IMR-90 (cell line): Measurements from ENCODE around the gene PLA2G2E. TPM values are rescaled to one million over a fixed set of nuclear protein-coding genes. Genes with fewer than 3 reads are reported as not detected.

ENCODE experiments used
- ATAC-seq: fragments of 200-7000 bp; cut with Tn5 transposase; 2 replicates; pipeline ENCODE4 v1.9.1; 2020; ENCODE audit warnings: low read depth, mild to moderate bottlenecking, moderate library complexity
- BruUV-seq: library from RNA; stranded (reverse); fragments of 400-500 nt; replicated peaks from 2 replicates; lab custom pipeline; 2021; lab: Mats Ljungman, UMichigan
- CTCF ChIA-PET: fragments of 300-600 bp; formaldehyde crosslinking; extraction: SDS; loops from one replicate; lab custom pipeline; 2021; ENCODE audit warnings: antibody characterized with exemption; lab: Yijun Ruan, JAX
- POLR2A ChIA-PET: fragments of 300-600 bp; sonication (Branson Sonifier 250); formaldehyde crosslinking; loops from one replicate; lab custom pipeline; 2022; ENCODE audit warnings: antibody characterized with exemption; ENCODE audit not compliant: unreplicated experiment; lab: Charles Lee
- DNase-seq: peaks from one replicate; pipeline ENCODE4 v3.0.0; 2013
- H2AFZ ChIP-seq: replicated peaks from 2 replicates; pipeline ENCODE3; 2013; ENCODE audit warnings: low read length, mild to moderate bottlenecking; ENCODE audit not compliant: poor library complexity
- H2AK5ac ChIP-seq: 2 replicates; pipeline ENCODE4 v1.6.1; 2013; ENCODE audit warnings: low read depth, low read length, inconsistent platforms
- H2AK9ac ChIP-seq: replicated peaks from 2 replicates; pipeline ENCODE3; 2013; ENCODE audit warnings: mild to moderate bottlenecking, low read depth, low read length, moderate library complexity; ENCODE audit not compliant: poor library complexity
- H2BK120ac ChIP-seq: 2 replicates; pipeline ENCODE4 v1.6.1; 2013; ENCODE audit warnings: low read depth, low read length, inconsistent platforms
- H2BK15ac ChIP-seq: 3 replicates; pipeline ENCODE4 v1.6.1; 2013; ENCODE audit warnings: low read depth, low read length, inconsistent platforms
- H2BK20ac ChIP-seq: 2 replicates; pipeline ENCODE4 v1.6.1; 2013; ENCODE audit warnings: low read depth, mild to moderate bottlenecking, inconsistent platforms, low read length, moderate library complexity
- H2BK5ac ChIP-seq: 2 replicates; pipeline ENCODE4 v1.6.1; 2013; ENCODE audit warnings: mild to moderate bottlenecking, low read depth, low read length, inconsistent platforms; ENCODE audit not compliant: poor library complexity, severe bottlenecking
- H3K14ac ChIP-seq: replicated peaks from 2 replicates; pipeline ENCODE4 v1.6.1; 2013; ENCODE audit warnings: low read depth, low read length, inconsistent platforms
- H3K18ac ChIP-seq: 2 replicates; pipeline ENCODE4 v1.6.1; 2013; ENCODE audit warnings: low read depth, low read length, control low read depth
- H3K23ac ChIP-seq: 2 replicates; pipeline ENCODE4 v1.6.1; 2013; ENCODE audit warnings: low read depth, low read length, inconsistent platforms
- H3K27ac ChIP-seq: 2 replicates; pipeline ENCODE4 v1.5.1; 2013; ENCODE audit warnings: mild to moderate bottlenecking, control low read depth, low read length; ENCODE audit not compliant: insufficient read depth
- H3K27me3 ChIP-seq: 2 replicates; pipeline ENCODE4 v1.6.1; 2013; ENCODE audit warnings: low read length; ENCODE audit not compliant: control insufficient read depth, insufficient read depth
- H3K36me3 ChIP-seq: 2 replicates; pipeline ENCODE4 v1.6.1; 2013; ENCODE audit warnings: low read length, mixed read lengths; ENCODE audit not compliant: control insufficient read depth, insufficient read depth
- H3K4ac ChIP-seq: 2 replicates; pipeline ENCODE4 v1.6.1; 2013; ENCODE audit warnings: low read depth, low read length, inconsistent platforms
- H3K4me1 ChIP-seq: 2 replicates; pipeline ENCODE4 v1.6.1; 2013; ENCODE audit warnings: low read length, mixed read lengths; ENCODE audit not compliant: control insufficient read depth, insufficient read depth
- H3K4me2 ChIP-seq: 2 replicates; pipeline ENCODE4 v1.6.1; 2013; ENCODE audit warnings: low read depth, mild to moderate bottlenecking, control low read depth, low read length, moderate library complexity
- H3K4me3 ChIP-seq: 2 replicates; pipeline ENCODE4 v1.5.1; 2013; ENCODE audit warnings: low read depth, mild to moderate bottlenecking, control low read depth, low read length, moderate library complexity; ENCODE audit not compliant: insufficient read depth
- H3K56ac ChIP-seq: 2 replicates; pipeline ENCODE4 v1.6.1; 2013; ENCODE audit warnings: low read length, inconsistent platforms; ENCODE audit not compliant: insufficient read depth; ENCODE audit errors: extremely low read depth
- H3K79me1 ChIP-seq, 2 experiments: 2 replicates each; pipeline ENCODE4 v1.6.1; 2013; ENCODE audit warnings: low read length in 2 of 2, inconsistent platforms in 1 of 2, low read depth in 1 of 2
- H3K9ac ChIP-seq: 2 replicates; pipeline ENCODE4 v1.6.1; 2013; ENCODE audit warnings: low read depth, low read length, control low read depth
- H3K9me1 ChIP-seq: 2 replicates; pipeline ENCODE4 v1.6.1; 2013; ENCODE audit warnings: low read length, inconsistent platforms; ENCODE audit not compliant: insufficient read depth
- H3K9me3 ChIP-seq: 2 replicates; pipeline ENCODE4 v1.6.1; 2013; ENCODE audit warnings: low read length; ENCODE audit not compliant: control insufficient read depth, insufficient read depth
- H4K20me1 ChIP-seq: 2 replicates; pipeline ENCODE4 v1.6.1; 2013; ENCODE audit warnings: low read length, inconsistent platforms; ENCODE audit not compliant: insufficient read depth
- H4K5ac ChIP-seq: 2 replicates; pipeline ENCODE4 v1.6.1; 2013; ENCODE audit warnings: mild to moderate bottlenecking, low read depth, low read length, control low read depth
- H4K8ac ChIP-seq, 2 experiments: 2 replicates each; pipeline ENCODE4 v1.6.1; 2013; ENCODE audit warnings: low read depth in 2 of 2, low read length in 2 of 2, control low read depth in 1 of 2, inconsistent platforms in 1 of 2
- H4K91ac ChIP-seq: 2 replicates; pipeline ENCODE4 v1.6.1; 2013; ENCODE audit warnings: low read depth, low read length, inconsistent platforms; ENCODE audit not compliant: insufficient read depth
- BHLHE40 ChIP-seq: fragments of 150-350 bp; IDR thresholded peaks from 2 replicates; pipeline ENCODE4 v1.6.1; 2016; ENCODE audit warnings: mild to moderate bottlenecking, low read depth, low read length
- CEBPB ChIP-seq: IDR thresholded peaks from 2 replicates; pipeline ENCODE4 v1.6.1; 2012; ENCODE audit warnings: low read depth, low read length, improper control_type of control experiment
- CHD1 ChIP-seq: IDR thresholded peaks from 2 replicates; pipeline ENCODE4 v1.6.1; 2012; ENCODE audit warnings: low read depth, low read length, improper control_type of control experiment
- FOS ChIP-seq: fragments of 150-350 bp; IDR thresholded peaks from 2 replicates; pipeline ENCODE4 v1.6.1; 2016; ENCODE audit warnings: low read depth, low read length
- MAFK ChIP-seq: IDR thresholded peaks from 2 replicates; pipeline ENCODE4 v1.6.1; 2012; ENCODE audit warnings: low read depth, low read length, improper control_type of control experiment
- MAZ ChIP-seq: IDR thresholded peaks from 2 replicates; pipeline ENCODE4 v1.6.1; 2012; ENCODE audit warnings: low read depth, mild to moderate bottlenecking, low read length, improper control_type of control experiment, moderate library complexity, borderline replicate concordance
- NFE2L2 ChIP-seq: fragments of 150-350 bp; IDR thresholded peaks from 2 replicates; pipeline ENCODE4 v1.6.1; 2016; ENCODE audit warnings: low read depth, mild to moderate bottlenecking, low read length
- POLR2A ChIP-seq: IDR thresholded peaks from 2 replicates; pipeline ENCODE4 v1.6.1; 2012; ENCODE audit warnings: mild to moderate bottlenecking, low read depth, low read length
- RAD21 ChIP-seq: IDR thresholded peaks from 2 replicates; pipeline ENCODE4 v1.6.1; 2012; ENCODE audit warnings: low read length, improper control_type of control experiment
- RCOR1 ChIP-seq: IDR thresholded peaks from 2 replicates; pipeline ENCODE4 v1.6.1; 2012; ENCODE audit warnings: mild to moderate bottlenecking, low read length, improper control_type of control experiment; ENCODE audit not compliant: insufficient replicate concordance
- RFX5 ChIP-seq: IDR thresholded peaks from 2 replicates; pipeline ENCODE4 v1.8.0; 2012; ENCODE audit warnings: low read depth, mild to moderate bottlenecking, low read length, moderate library complexity
- SMC3 ChIP-seq: fragments of 150-350 bp; IDR thresholded peaks from 2 replicates; pipeline ENCODE4 v1.6.1; 2016; ENCODE audit warnings: low read depth, mild to moderate bottlenecking, antibody characterized with exemption, low read length, moderate library complexity
- WGBS, 2 experiments: methylation state at CpG; one replicate each; pipeline versions ENCODE4 v1.1.5 to v1.1.7; 2013; ENCODE audit warnings: missing lambda C conversion rate in 2 of 2; ENCODE audit not compliant: insufficient read length in 1 of 2; ENCODE audit errors: extremely low coverage in 2 of 2; 5-methylcytosine and 5-hydroxymethylcytosine counted together
- dilution Hi-C: fragments of 300-500 bp; cut with HindIII; formaldehyde crosslinking; loops from one replicate; pipeline ENCODE4 v1.14.3; 2018; ENCODE audit warnings: low sequenced_read_pairs; ENCODE audit not compliant: unreplicated experiment
- in situ Hi-C: fragments of 300-500 bp; cut with MboI; formaldehyde crosslinking; loops from 3 replicates; pipeline ENCODE4 v1.14.3; 2019; ENCODE audit warnings: low sequenced_read_pairs, inconsistent platforms, mixed read lengths
- intact Hi-C: fragments of 100-400 bp; cut with micrococcal nuclease; formaldehyde crosslinking; loops from 2 replicates; pipeline ENCODE4 v1.10.0; 2022
- polyA plus RNA-seq, 3 experiments: library from polyadenylated mRNA; depleted of rRNA; stranded (reverse); fragments of >200 nt; gene quantifications; 2 replicates each; pipeline ENCODE4 v1.2.3, GENCODE V29; 2012; ENCODE audit warnings: low replicate concordance in 1 of 3
- total RNA-seq: library from RNA; depleted of rRNA; stranded (reverse); fragments of >200 nt; gene quantifications from 2 replicates; pipeline ENCODE4 v1.2.3, GENCODE V29; 2012
- TF ChIP-seq, protein P1 (sequence below): fragments of 150-350 bp; IDR thresholded peaks from 2 replicates; pipeline ENCODE4 v1.6.1; 2017; ENCODE audit warnings: mild to moderate bottlenecking, antibody characterized with exemption, low read length, low read depth
- TF ChIP-seq, protein P2 (sequence below): fragments of 150-350 bp; IDR thresholded peaks from 2 replicates; pipeline ENCODE4 v1.6.1; 2016; ENCODE audit warnings: low read depth, mild to moderate bottlenecking, low read length, moderate library complexity, borderline replicate concordance
- TF ChIP-seq, protein P3 (sequence below): conservative IDR thresholded peaks from 2 replicates; pipeline ENCODE4 v1.5.1; 2012; ENCODE audit warnings: mild to moderate bottlenecking, low read depth, low read length, improper control_type of control experiment

Gene PLA2G2E
- total and polyA plus RNA-seq, 2 of the 4 experiments (the other 2 are of a cell fraction), result not detected

DNA sequence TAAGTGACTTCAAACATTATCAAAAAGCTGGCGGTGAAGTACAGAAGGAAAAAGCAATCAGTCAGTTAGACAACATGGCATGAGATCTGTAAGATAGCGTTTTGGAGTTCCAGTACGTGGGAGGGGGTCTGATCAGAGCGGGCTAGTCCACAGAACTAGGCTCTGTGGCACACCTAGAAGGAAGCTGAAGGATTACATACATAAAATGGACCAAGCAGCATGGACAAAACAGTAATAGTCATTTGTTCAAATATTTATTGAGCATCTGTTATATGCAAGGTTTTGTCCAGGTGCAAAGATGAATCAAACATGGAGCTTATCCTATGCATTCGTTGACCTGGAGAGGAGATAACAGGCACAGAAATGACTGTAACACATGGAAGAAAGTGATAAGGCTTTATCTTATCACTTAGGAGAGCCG lies 22.9 kb upstream of the PLA2G2E start:
- H2AK5ac ChIP-seq, result no peak overlapping the region
- H3K4me2 ChIP-seq, result no peak overlapping the region
- no TSS peak for BruUV-seq
- POLR2A ChIA-PET, result no interaction called here
- in situ Hi-C loops, result no loop called here
- H2AK9ac ChIP-seq, result no peak overlapping the region
- DNase-seq, result no peak
- H4K5ac ChIP-seq, result no peak overlapping the region
- no peak overlapping the region for H3K18ac ChIP-seq
- no peaks in the 10 kb centered on the region for H3K9me1 ChIP-seq
- H3K9me3 ChIP-seq, result no peaks in the 10 kb centered on the region
- H3K9ac ChIP-seq, result no peak overlapping the region
- no peak overlapping the region for H3K23ac ChIP-seq
- TF ChIP-seq RFX5, result no peak
- no peak for TF ChIP-seq SMC3
- no peak for TF ChIP-seq BHLHE40
- no peak for TF ChIP-seq CEBPB
- TF ChIP-seq NFE2L2, result no peak
- no peak for TF ChIP-seq MAZ
- TF ChIP-seq, protein P1, sequence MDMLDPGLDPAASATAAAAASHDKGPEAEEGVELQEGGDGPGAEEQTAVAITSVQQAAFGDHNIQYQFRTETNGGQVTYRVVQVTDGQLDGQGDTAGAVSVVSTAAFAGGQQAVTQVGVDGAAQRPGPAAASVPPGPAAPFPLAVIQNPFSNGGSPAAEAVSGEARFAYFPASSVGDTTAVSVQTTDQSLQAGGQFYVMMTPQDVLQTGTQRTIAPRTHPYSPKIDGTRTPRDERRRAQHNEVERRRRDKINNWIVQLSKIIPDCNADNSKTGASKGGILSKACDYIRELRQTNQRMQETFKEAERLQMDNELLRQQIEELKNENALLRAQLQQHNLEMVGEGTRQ, result no peak
- TF ChIP-seq, protein P2, sequence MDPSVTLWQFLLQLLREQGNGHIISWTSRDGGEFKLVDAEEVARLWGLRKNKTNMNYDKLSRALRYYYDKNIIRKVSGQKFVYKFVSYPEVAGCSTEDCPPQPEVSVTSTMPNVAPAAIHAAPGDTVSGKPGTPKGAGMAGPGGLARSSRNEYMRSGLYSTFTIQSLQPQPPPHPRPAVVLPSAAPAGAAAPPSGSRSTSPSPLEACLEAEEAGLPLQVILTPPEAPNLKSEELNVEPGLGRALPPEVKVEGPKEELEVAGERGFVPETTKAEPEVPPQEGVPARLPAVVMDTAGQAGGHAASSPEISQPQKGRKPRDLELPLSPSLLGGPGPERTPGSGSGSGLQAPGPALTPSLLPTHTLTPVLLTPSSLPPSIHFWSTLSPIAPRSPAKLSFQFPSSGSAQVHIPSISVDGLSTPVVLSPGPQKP, result no peak
- TF ChIP-seq RAD21, result no peak
- TF ChIP-seq, protein P3, sequence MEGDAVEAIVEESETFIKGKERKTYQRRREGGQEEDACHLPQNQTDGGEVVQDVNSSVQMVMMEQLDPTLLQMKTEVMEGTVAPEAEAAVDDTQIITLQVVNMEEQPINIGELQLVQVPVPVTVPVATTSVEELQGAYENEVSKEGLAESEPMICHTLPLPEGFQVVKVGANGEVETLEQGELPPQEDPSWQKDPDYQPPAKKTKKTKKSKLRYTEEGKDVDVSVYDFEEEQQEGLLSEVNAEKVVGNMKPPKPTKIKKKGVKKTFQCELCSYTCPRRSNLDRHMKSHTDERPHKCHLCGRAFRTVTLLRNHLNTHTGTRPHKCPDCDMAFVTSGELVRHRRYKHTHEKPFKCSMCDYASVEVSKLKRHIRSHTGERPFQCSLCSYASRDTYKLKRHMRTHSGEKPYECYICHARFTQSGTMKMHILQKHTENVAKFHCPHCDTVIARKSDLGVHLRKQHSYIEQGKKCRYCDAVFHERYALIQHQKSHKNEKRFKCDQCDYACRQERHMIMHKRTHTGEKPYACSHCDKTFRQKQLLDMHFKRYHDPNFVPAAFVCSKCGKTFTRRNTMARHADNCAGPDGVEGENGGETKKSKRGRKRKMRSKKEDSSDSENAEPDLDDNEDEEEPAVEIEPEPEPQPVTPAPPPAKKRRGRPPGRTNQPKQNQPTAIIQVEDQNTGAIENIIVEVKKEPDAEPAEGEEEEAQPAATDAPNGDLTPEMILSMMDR, result no peak
- no peak for TF ChIP-seq CHD1
- TF ChIP-seq POLR2A, result no peak
- no peak for TF ChIP-seq FOS
- TF ChIP-seq RCOR1, result no peak
- TF ChIP-seq MAFK, result no peak
- H3K27ac ChIP-seq, result no peak overlapping the region
- peaks cover 12% of the 10 kb centered on the region for H3K27me3 ChIP-seq
- H4K8ac ChIP-seq, result no peak overlapping the region
- WGBS, 2 experiments, result 0% methylated on average over 2 of the region's 6 CpGs; no CpG with 5 or more reads in 1 of the 2 experiments
- no peak overlapping the region for H2BK20ac ChIP-seq
- H3K56ac ChIP-seq, result no peak overlapping the region
- no peak for ATAC-seq
- no peak overlapping the region for H2BK5ac ChIP-seq
- no peaks in the 10 kb centered on the region for H4K20me1 ChIP-seq
- H2BK15ac ChIP-seq, result no peak overlapping the region
- no peak overlapping the region for H3K4me3 ChIP-seq
- no peaks in the 10 kb centered on the region for H3K79me1 ChIP-seq
- no peaks in the 10 kb centered on the region for H3K36me3 ChIP-seq
- CTCF ChIA-PET, result no interaction called here
- no peak overlapping the region for H3K14ac ChIP-seq
- no peak overlapping the region for H4K91ac ChIP-seq
- intact Hi-C loops, result no loop called here
- H2BK120ac ChIP-seq, result no peak overlapping the region
- H3K4me1 ChIP-seq, result no peaks in the 10 kb centered on the region
- dilution Hi-C loops, result no loop called here
- H2AFZ ChIP-seq, result no peak overlapping the region
- no peak overlapping the region for H3K4ac ChIP-seq
